Endothelial cell of umbilical vein (primary cell): ENCODE results near the gene LGI1. TPM values are rescaled to one million over a fixed set of nuclear protein-coding genes. Genes with fewer than 3 reads are reported as not detected.

Source experiments
- BruUV-seq: library from RNA; stranded (reverse); fragments of 400-500 nt; replicated peaks from 2 replicates; lab custom pipeline; 2021; lab: Mats Ljungman, UMichigan
- CTCF ChIA-PET: fragments of 300-600, 350-600 bp; sonication (Branson Sonifier 250); formaldehyde crosslinking; loops from one replicate; lab custom pipeline; 2021; ENCODE audit warnings: antibody characterized with exemption, inconsistent platforms; lab: Charles Lee
- POLR2A ChIA-PET: fragments of 300-600, 350-600 bp; sonication (Branson Sonifier 250); formaldehyde crosslinking; loops from one replicate; lab custom pipeline; 2021; ENCODE audit warnings: antibody characterized with exemption, inconsistent platforms; lab: Charles Lee
- DNase-seq: peaks from one replicate; pipeline ENCODE4 v3.0.0-alpha.2; 2011; ENCODE audit warnings: low read depth, low spot score
- FAIRE-seq: peaks from 2 replicates; lab custom pipeline; 2011; peaks lifted over from hg19 to GRCh38; lab: Jason Lieb, UNC
- H2AFZ ChIP-seq: 2 replicates; pipeline ENCODE4 v1.6.0; 2012; ENCODE audit warnings: low read depth, low read length, control low read depth, inconsistent platforms
- H3K27ac ChIP-seq: 2 replicates; pipeline ENCODE4 v1.5.1; 2011; ENCODE audit warnings: low read depth, mild to moderate bottlenecking, control low read depth, low read length, moderate library complexity; ENCODE audit not compliant: insufficient read depth
- H3K27me3 ChIP-seq, 2 experiments: 2 replicates each; pipeline versions ENCODE4 v1.6.0 to v1.6.1; 2011; ENCODE audit warnings: low read length in 2 of 2, mixed read lengths in 1 of 2; ENCODE audit not compliant: control insufficient read depth in 2 of 2, insufficient read depth in 2 of 2
- H3K36me3 ChIP-seq, 2 experiments: 2 replicates in 1 of 2; 3 replicates in 1 of 2; pipeline ENCODE4 v1.5.1; 2011; ENCODE audit warnings: low read length in 2 of 2, mild to moderate bottlenecking in 1 of 2, moderate library complexity in 1 of 2; ENCODE audit not compliant: control insufficient read depth in 2 of 2, insufficient read depth in 2 of 2; ENCODE audit errors: extremely low read depth in 1 of 2
- H3K4me1 ChIP-seq: 3 replicates; pipeline ENCODE4 v1.5.1; 2011; ENCODE audit warnings: mild to moderate bottlenecking, low read length; ENCODE audit not compliant: control insufficient read depth, insufficient read depth; ENCODE audit errors: extremely low read depth
- H3K4me2 ChIP-seq: 2 replicates; pipeline ENCODE4 v1.6.1; 2011; ENCODE audit warnings: low read length, control low read depth, mixed read lengths; ENCODE audit not compliant: insufficient read depth
- H3K4me3 ChIP-seq, 3 experiments: fragments of 200-600 bp in 1 of 3; sonication (generic), shearing (Covaris generic) in 1 of 3; replicated peaks in 1 of 3; 2 replicates each; pipeline ENCODE4 v1.5.1; 2011 to 2016; ENCODE audit warnings: control low read depth in 3 of 3, low read length in 3 of 3, mild to moderate bottlenecking in 2 of 3, inconsistent platforms in 1 of 3, low read depth in 1 of 3, moderate library complexity in 1 of 3; ENCODE audit not compliant: insufficient read depth in 1 of 3
- H3K79me2 ChIP-seq: 2 replicates; pipeline ENCODE4 v1.6.0; 2012; ENCODE audit warnings: low read length, inconsistent platforms; ENCODE audit not compliant: control insufficient read depth, insufficient read depth
- H3K9ac ChIP-seq: replicated peaks from 2 replicates; pipeline ENCODE3; 2011; ENCODE audit warnings: low read length, control low read depth; ENCODE audit not compliant: insufficient read depth; ENCODE audit errors: extremely low read depth
- H3K9me1 ChIP-seq: replicated peaks from 3 replicates; pipeline ENCODE4 v1.6.0; 2011; ENCODE audit warnings: mild to moderate bottlenecking, low read length; ENCODE audit not compliant: control insufficient read depth, insufficient read depth; ENCODE audit errors: extremely low read depth
- H3K9me3 ChIP-seq: replicated peaks from 2 replicates; pipeline ENCODE4 v1.5.1; 2012; ENCODE audit warnings: low read length, inconsistent platforms; ENCODE audit not compliant: control insufficient read depth, insufficient read depth
- H4K20me1 ChIP-seq: replicated peaks from 2 replicates; pipeline ENCODE3; 2011; ENCODE audit warnings: mild to moderate bottlenecking, low read length; ENCODE audit not compliant: control insufficient read depth, insufficient read depth; ENCODE audit errors: extremely low read depth
- EZH2 ChIP-seq: IDR thresholded peaks from 2 replicates; pipeline ENCODE4 v1.6.1; 2012; ENCODE audit warnings: borderline replicate concordance, low read depth, mild to moderate bottlenecking, moderate library complexity, low read length, inconsistent platforms; ENCODE audit not compliant: severe bottlenecking
- JUN ChIP-seq: IDR thresholded peaks from 2 replicates; pipeline ENCODE4 v1.6.1; 2011; ENCODE audit warnings: borderline replicate concordance, low read depth; ENCODE audit not compliant: insufficient read length, insufficient read depth
- MYC ChIP-seq: IDR thresholded peaks from one replicate; pipeline ENCODE4 v1.6.1; 2011; ENCODE audit warnings: mild to moderate bottlenecking, low read depth, low read length
- dilution Hi-C: fragments of 300-500 bp; cut with MboI; formaldehyde crosslinking; loops from one replicate; pipeline ENCODE4 v1.15.0; 2019; ENCODE audit warnings: low sequenced_read_pairs; ENCODE audit not compliant: extremely low pct_ligation_motif_present
- intact Hi-C: fragments of 100-400 bp; cut with micrococcal nuclease; formaldehyde crosslinking; loops from one replicate; pipeline ENCODE4 v1.10.0; 2022
- polyA plus RNA-seq, 4 experiments: library from polyadenylated mRNA; depleted of rRNA in 3 of 4; stranded (reverse) in 3 of 4; unstranded in 1 of 4; fragments of >200 nt; gene quantifications; 2 replicates each; pipeline versions ENCODE4 v1.2.1 to v1.2.3, GENCODE V29; 2011 to 2012; ENCODE audit warnings: missing spikeins in 1 of 4
- total RNA-seq: library from RNA; stranded (reverse); gene quantifications from 2 replicates; pipeline ENCODE4 v1.2.3, GENCODE V29; 2021
- TF ChIP-seq, protein P1 (sequence below), 2 donors: IDR thresholded peaks; 1 replicate in 1 of 2; 2 replicates in 1 of 2; pipeline ENCODE4 v1.5.1; 2011; ENCODE audit warnings: low read length in 2 of 2, mild to moderate bottlenecking in 2 of 2, moderate library complexity in 2 of 2, control low read depth in 1 of 2, inconsistent platforms in 1 of 2, low read depth in 1 of 2; ENCODE audit not compliant: insufficient read depth in 1 of 2; ENCODE audit errors: extremely low read depth in 1 of 2
- TF ChIP-seq, protein P2 (sequence below): IDR thresholded peaks from 2 replicates; pipeline ENCODE4 v1.6.1; 2011; ENCODE audit not compliant: insufficient read depth, insufficient read length

The LGI1 gene
- total and polyA plus RNA-seq, 2 donors (not counting 3 experiments of a cell fraction or from before 2014, with no cell fraction given): not detected

DNA sequence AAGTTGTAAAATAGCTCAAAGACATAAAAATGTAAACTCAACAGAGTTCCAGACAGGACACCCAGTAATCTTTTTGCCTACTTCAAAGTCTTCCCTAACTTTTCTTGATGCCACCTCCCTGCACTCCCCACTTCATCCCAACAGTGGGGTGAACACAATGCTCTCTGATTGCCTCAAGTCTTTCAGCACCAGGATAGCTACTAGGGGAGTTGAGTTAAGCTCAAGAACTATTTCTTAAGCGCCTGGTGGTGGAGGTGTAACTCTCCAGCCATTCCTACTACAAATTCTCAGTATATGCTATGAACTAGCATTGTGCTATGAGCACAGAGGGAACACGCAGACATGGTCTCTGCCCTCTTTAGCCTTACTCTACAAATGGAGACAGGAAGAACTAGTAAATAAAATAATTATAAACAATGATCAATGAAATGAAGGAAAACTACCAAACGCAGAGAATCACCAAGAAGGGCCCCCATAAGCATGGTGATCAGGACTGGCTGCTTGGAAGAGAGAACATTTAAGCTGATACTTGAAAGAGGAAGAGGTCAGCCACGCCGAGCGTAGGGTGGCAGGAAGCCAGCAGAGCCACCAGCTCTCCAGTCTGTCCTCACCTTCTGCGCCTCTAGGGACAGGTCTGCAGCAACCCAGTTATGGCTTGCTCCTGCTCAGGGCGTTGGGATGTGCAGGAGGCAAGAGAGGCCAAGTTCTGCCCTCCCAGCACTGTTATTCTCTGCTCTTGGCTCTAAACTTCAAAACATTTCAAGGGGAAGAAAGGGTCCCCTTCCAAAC lies 38.6 kb upstream of the LGI1 start:
- Histone ChIP-seq H3K79me2 (no peaks in the 10 kb centered on the region), H3K9me3 (no peaks in the 10 kb centered on the region), H3K4me1 (no peaks in the 10 kb centered on the region), H4K20me1 (no peaks in the 10 kb centered on the region), H3K27ac (no peak overlapping the region), H2AFZ (no peak overlapping the region), H3K9ac (no peak overlapping the region), H3K27me3 (peaks cover 3% of the 10 kb centered on the region in 2 experiments), H3K9me1 (no peaks in the 10 kb centered on the region), H3K4me2 (no peak overlapping the region), H3K4me3 (no peak overlapping the region), H3K36me3 (no peaks in the 10 kb centered on the region)
- TF ChIP-seq, protein P1, sequence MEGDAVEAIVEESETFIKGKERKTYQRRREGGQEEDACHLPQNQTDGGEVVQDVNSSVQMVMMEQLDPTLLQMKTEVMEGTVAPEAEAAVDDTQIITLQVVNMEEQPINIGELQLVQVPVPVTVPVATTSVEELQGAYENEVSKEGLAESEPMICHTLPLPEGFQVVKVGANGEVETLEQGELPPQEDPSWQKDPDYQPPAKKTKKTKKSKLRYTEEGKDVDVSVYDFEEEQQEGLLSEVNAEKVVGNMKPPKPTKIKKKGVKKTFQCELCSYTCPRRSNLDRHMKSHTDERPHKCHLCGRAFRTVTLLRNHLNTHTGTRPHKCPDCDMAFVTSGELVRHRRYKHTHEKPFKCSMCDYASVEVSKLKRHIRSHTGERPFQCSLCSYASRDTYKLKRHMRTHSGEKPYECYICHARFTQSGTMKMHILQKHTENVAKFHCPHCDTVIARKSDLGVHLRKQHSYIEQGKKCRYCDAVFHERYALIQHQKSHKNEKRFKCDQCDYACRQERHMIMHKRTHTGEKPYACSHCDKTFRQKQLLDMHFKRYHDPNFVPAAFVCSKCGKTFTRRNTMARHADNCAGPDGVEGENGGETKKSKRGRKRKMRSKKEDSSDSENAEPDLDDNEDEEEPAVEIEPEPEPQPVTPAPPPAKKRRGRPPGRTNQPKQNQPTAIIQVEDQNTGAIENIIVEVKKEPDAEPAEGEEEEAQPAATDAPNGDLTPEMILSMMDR (IDR thresholded peaks at IDR 0.05; ENCODE audit: extremely low read depth in 1 of 2, insufficient read depth in 1 of 2, low read depth in 1 of 2, low read length in 2 of 2): no peak
- TF ChIP-seq EZH2 (no peak), JUN (no peak), MYC (no peak)
- TF ChIP-seq, protein P2, sequence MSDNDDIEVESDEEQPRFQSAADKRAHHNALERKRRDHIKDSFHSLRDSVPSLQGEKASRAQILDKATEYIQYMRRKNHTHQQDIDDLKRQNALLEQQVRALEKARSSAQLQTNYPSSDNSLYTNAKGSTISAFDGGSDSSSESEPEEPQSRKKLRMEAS: no peak
- BruUV-seq: no TSS peak
- intact Hi-C loops: no loop called here
- ChIA-PET POLR2A (no interaction called here), CTCF (interaction anchor here (1.2 kb wide), 1 partner anchor 12 kb away, joined by 3 read pairs; no protein-coding TSS in a partner anchor)
- DNase-seq (no peak), FAIRE-seq (no peak)
- dilution Hi-C loops: no loop called here
